Progenitor cell of endocrine pancreas (in vitro differentiated cells): ENCODE data around the gene HECW1. TPM values are rescaled to one million over a fixed set of nuclear protein-coding genes. Genes with fewer than 3 reads are reported as not detected.

Experiments used
- DNase-seq: peaks from one replicate; pipeline ENCODE4 v3.0.0; 2021; ENCODE audit warnings: low spot score; ENCODE audit not compliant: unreplicated experiment
- H3K27ac Mint-ChIP-seq: 2 replicates; pipeline ENCODE4 v1.8.0; 2021; ENCODE audit warnings: mild to moderate bottlenecking, moderate library complexity, mixed read lengths
- H3K27me3 Mint-ChIP-seq: 2 replicates; pipeline ENCODE4 v1.8.0; 2021; ENCODE audit warnings: mixed read lengths
- H3K36me3 Mint-ChIP-seq: 2 replicates; pipeline ENCODE4 v1.8.0; 2022; ENCODE audit warnings: mixed read lengths; ENCODE audit not compliant: insufficient read depth
- H3K4me1 Mint-ChIP-seq: 2 replicates; pipeline ENCODE4 v1.8.0; 2021; ENCODE audit warnings: low read depth, mixed read lengths
- H3K4me3 Mint-ChIP-seq: 2 replicates; pipeline ENCODE4 v1.8.0; 2021; ENCODE audit warnings: low read depth, mild to moderate bottlenecking, moderate library complexity, mixed read lengths
- H3K9me3 Mint-ChIP-seq: 2 replicates; pipeline ENCODE4 v1.8.0; 2021; ENCODE audit warnings: low read depth, mixed read lengths
- CTCF ChIP-seq: fragments of 200-600 bp; sonication (generic); IDR thresholded peaks from one replicate; pipeline ENCODE4 v1.5.0; 2021; ENCODE audit warnings: antibody characterized with exemption, mild to moderate bottlenecking; ENCODE audit not compliant: unreplicated experiment
- total RNA-seq: library from RNA; stranded (reverse); gene quantifications from 2 replicates; pipeline ENCODE4 v1.2.1, GENCODE V29; 2021

HECW1 gene
- total RNA-seq, 1 donor from 2014 or later = 0.50 TPM

- DNase-seq = no peak
- TF ChIP-seq CTCF = no peak
- H3K4me3 Mint-ChIP-seq = no peak overlapping the region
- no peak overlapping the region for H3K27ac Mint-ChIP-seq
- peaks cover 2% of the 10 kb centered on the region for H3K36me3 Mint-ChIP-seq
- H3K27me3 Mint-ChIP-seq = no peaks in the 10 kb centered on the region
- peaks cover 9% of the 10 kb centered on the region for H3K9me3 Mint-ChIP-seq
- H3K4me1 Mint-ChIP-seq = peaks cover 14% of the 10 kb centered on the region
Observed at GRCh38 chr7:43417455-43417854, 305.0 kb downstream of the HECW1 start.

GRCh38 chr7:43430411-43430810, 318.0 kb downstream of the HECW1 start:
- H3K27me3 Mint-ChIP-seq = peaks cover 4% of the 10 kb centered on the region
- no peak overlapping the region for H3K4me3 Mint-ChIP-seq
- DNase-seq = no peak
- H3K36me3 Mint-ChIP-seq = no peaks in the 10 kb centered on the region
- TF ChIP-seq CTCF = no peak
- peaks cover 5% of the 10 kb centered on the region for H3K4me1 Mint-ChIP-seq
- no peak overlapping the region for H3K27ac Mint-ChIP-seq
- H3K9me3 Mint-ChIP-seq = peaks cover 11% of the 10 kb centered on the region

GRCh38 chr7:43431020-43431595, 318.7 kb downstream of the HECW1 start:
- Mint-ChIP-seq H3K27me3 (peaks cover 4% of the 10 kb centered on the region), H3K4me1 (peaks cover 5% of the 10 kb centered on the region), H3K9me3 (peaks cover 11% of the 10 kb centered on the region), H3K4me3 (no peak overlapping the region), H3K27ac (no peak overlapping the region), H3K36me3 (no peaks in the 10 kb centered on the region)
- DNase-seq = no peak
- no peak for TF ChIP-seq CTCF

GRCh38 chr7:43433639-43434038, 321.2 kb downstream of the HECW1 start:
- peaks cover 4% of the 10 kb centered on the region for H3K27me3 Mint-ChIP-seq
- no peak overlapping the region for H3K27ac Mint-ChIP-seq
- TF ChIP-seq CTCF = no peak
- DNase-seq = no peak
- H3K9me3 Mint-ChIP-seq = peaks cover 8% of the 10 kb centered on the region
- no peak overlapping the region for H3K4me3 Mint-ChIP-seq
- no peaks in the 10 kb centered on the region for H3K36me3 Mint-ChIP-seq
- peaks cover 11% of the 10 kb centered on the region for H3K4me1 Mint-ChIP-seq

- Mint-ChIP-seq H3K9me3 (peaks cover 2% of the 10 kb centered on the region), H3K4me1 (peaks cover 12% of the 10 kb centered on the region), H3K27ac (no peak overlapping the region), H3K4me3 (no peak overlapping the region), H3K36me3 (no peaks in the 10 kb centered on the region), H3K27me3 (no peaks in the 10 kb centered on the region)
- DNase-seq = no peak
- TF ChIP-seq CTCF = no peak
Observed at GRCh38 chr7:43437001-43437400, 324.6 kb downstream of the HECW1 start.
